Stimulated activated CD8-positive, alpha-beta memory T cell treated with anti-CD3 and anti-CD28 coated beads, Interleukin-12 subunit alpha, Interleukin-12 subunit beta, amount 100 ng/mL, for 24 hours (primary cell): ENCODE measurements around the gene NTSR1.

Source experiments
- DNase-seq: peaks from one replicate; pipeline ENCODE4 v3.0.0-alpha.2; 2020; ENCODE audit errors: extremely low read depth

Gene NTSR1

GRCh38 chr20:62708591-62709536 lies at the start of gene NTSR1:
Gene NTSR1 (plus strand): TSS chr20:62708836. CDS start chr20:62709208, 372 bp downstream.
- no peak for DNase-seq

GRCh38 chr20:62659488-62660239 lies 49.0 kb upstream of the NTSR1 start:
- no peak for DNase-seq

GRCh38 chr20:62660240-62660615 lies 48.4 kb upstream of the NTSR1 start:
- no peak for DNase-seq

GRCh38 chr20:62660768-62661167 lies 47.9 kb upstream of the NTSR1 start:
- no peak for DNase-seq

- no peak for DNase-seq
These were observed 47.0 kb upstream of the NTSR1 start for GRCh38 chr20:62661647-62662046.

GRCh38 chr20:62662422-62662821 lies 46.2 kb upstream of the NTSR1 start:
- DNase-seq, result no peak

- DNase-seq, result no peak
These were observed 45.3 kb upstream of the NTSR1 start for GRCh38 chr20:62663145-62664018.

- DNase-seq, result no peak
These were observed 44.3 kb upstream of the NTSR1 start for GRCh38 chr20:62664019-62664971.

GRCh38 chr20:62665153-62665754 lies 43.4 kb upstream of the NTSR1 start:
- no peak for DNase-seq

- no peak for DNase-seq
These were observed 42.6 kb upstream of the NTSR1 start for GRCh38 chr20:62665826-62666735.

- DNase-seq, result no peak
These were observed 41.7 kb upstream of the NTSR1 start for GRCh38 chr20:62666736-62667529.

- no peak for DNase-seq
These were observed 40.9 kb upstream of the NTSR1 start for GRCh38 chr20:62667530-62668440.

GRCh38 chr20:62668441-62669027 lies 40.1 kb upstream of the NTSR1 start:
- DNase-seq, result no peak

- DNase-seq, result no peak
These were observed 39.4 kb upstream of the NTSR1 start for GRCh38 chr20:62669249-62669648.

GRCh38 chr20:62670156-62670555 lies 38.5 kb upstream of the NTSR1 start:
- DNase-seq, result no peak

GRCh38 chr20:62670998-62671397 lies 37.6 kb upstream of the NTSR1 start:
- no peak for DNase-seq

- no peak for DNase-seq
These were observed 36.9 kb upstream of the NTSR1 start for GRCh38 chr20:62671765-62672164.
